Neutrophil (primary cell): Measurements from ENCODE around the gene RRP8.

Experiments
- H3K27ac ChIP-seq: fragments of 200-600 bp; sonication (generic); 2 replicates; pipeline ENCODE4 v1.5.1; 2016; ENCODE audit warnings: mild to moderate bottlenecking, moderate library complexity
- H3K27me3 ChIP-seq: fragments of 200-600 bp; sonication (generic); 2 replicates; pipeline ENCODE4 v1.6.0; 2016; ENCODE audit warnings: mild to moderate bottlenecking
- H3K36me3 ChIP-seq: fragments of 200-600 bp; sonication (generic); 2 replicates; pipeline ENCODE4 v1.5.1; 2017
- H3K4me1 ChIP-seq, 2 experiments: fragments of 200-600 bp in 1 of 2; sonication (generic) in 1 of 2; 1 replicate in 1 of 2; 2 replicates in 1 of 2; pipeline versions ENCODE4 v1.5.1 to v1.6.1; 2013 to 2016; ENCODE audit warnings: low read depth in 1 of 2, low read length in 1 of 2, mild to moderate bottlenecking in 1 of 2, moderate library complexity in 1 of 2; ENCODE audit not compliant: control insufficient read depth in 1 of 2, insufficient read depth in 1 of 2
- H3K4me3 ChIP-seq, 2 experiments: fragments of 200-600 bp in 1 of 2; sonication (generic) in 1 of 2; 1 replicate in 1 of 2; 2 replicates in 1 of 2; pipeline ENCODE4 v1.5.1; 2013 to 2016; ENCODE audit warnings: low read depth in 1 of 2, low read length in 1 of 2, mild to moderate bottlenecking in 1 of 2, moderate library complexity in 1 of 2
- H3K9me3 ChIP-seq: fragments of 200-600 bp; sonication (generic); 2 replicates; pipeline ENCODE4 v1.5.1; 2016
- TF ChIP-seq, protein P1 (sequence below): fragments of 200-600 bp; sonication (generic); IDR thresholded peaks from 2 replicates; pipeline ENCODE4 v1.5.1; 2016; ENCODE audit warnings: antibody characterized with exemption

Gene RRP8

DNA sequence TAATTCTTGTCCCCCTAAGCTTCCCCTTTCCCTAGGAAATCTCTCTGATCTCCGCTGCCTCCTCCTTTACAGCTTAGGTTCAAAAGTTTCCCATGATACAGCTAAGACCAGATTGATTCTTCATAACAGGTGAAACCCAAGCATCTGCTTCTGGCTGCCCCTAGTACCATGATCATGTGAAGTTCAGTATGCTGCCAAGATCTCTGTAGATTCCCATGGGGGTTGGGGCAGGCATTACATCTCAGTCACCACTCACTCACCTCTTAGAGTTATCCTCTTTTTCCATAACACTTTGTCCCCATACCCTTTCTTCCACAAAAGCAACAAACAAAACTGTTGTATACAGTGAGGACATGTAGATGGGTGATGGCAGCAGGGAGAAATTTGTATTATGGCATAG lies 44.0 kb downstream of the RRP8 start:
- no peak overlapping the region for H3K27ac ChIP-seq
- no peak overlapping the region for H3K4me3 ChIP-seq
- H3K4me1 ChIP-seq: no peaks in the 10 kb centered on the region
- no peaks in the 10 kb centered on the region for H3K9me3 ChIP-seq
- no peaks in the 10 kb centered on the region for H3K36me3 ChIP-seq
- H3K27me3 ChIP-seq: no peaks in the 10 kb centered on the region
- TF ChIP-seq, protein P1, sequence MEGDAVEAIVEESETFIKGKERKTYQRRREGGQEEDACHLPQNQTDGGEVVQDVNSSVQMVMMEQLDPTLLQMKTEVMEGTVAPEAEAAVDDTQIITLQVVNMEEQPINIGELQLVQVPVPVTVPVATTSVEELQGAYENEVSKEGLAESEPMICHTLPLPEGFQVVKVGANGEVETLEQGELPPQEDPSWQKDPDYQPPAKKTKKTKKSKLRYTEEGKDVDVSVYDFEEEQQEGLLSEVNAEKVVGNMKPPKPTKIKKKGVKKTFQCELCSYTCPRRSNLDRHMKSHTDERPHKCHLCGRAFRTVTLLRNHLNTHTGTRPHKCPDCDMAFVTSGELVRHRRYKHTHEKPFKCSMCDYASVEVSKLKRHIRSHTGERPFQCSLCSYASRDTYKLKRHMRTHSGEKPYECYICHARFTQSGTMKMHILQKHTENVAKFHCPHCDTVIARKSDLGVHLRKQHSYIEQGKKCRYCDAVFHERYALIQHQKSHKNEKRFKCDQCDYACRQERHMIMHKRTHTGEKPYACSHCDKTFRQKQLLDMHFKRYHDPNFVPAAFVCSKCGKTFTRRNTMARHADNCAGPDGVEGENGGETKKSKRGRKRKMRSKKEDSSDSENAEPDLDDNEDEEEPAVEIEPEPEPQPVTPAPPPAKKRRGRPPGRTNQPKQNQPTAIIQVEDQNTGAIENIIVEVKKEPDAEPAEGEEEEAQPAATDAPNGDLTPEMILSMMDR: no peak

DNA sequence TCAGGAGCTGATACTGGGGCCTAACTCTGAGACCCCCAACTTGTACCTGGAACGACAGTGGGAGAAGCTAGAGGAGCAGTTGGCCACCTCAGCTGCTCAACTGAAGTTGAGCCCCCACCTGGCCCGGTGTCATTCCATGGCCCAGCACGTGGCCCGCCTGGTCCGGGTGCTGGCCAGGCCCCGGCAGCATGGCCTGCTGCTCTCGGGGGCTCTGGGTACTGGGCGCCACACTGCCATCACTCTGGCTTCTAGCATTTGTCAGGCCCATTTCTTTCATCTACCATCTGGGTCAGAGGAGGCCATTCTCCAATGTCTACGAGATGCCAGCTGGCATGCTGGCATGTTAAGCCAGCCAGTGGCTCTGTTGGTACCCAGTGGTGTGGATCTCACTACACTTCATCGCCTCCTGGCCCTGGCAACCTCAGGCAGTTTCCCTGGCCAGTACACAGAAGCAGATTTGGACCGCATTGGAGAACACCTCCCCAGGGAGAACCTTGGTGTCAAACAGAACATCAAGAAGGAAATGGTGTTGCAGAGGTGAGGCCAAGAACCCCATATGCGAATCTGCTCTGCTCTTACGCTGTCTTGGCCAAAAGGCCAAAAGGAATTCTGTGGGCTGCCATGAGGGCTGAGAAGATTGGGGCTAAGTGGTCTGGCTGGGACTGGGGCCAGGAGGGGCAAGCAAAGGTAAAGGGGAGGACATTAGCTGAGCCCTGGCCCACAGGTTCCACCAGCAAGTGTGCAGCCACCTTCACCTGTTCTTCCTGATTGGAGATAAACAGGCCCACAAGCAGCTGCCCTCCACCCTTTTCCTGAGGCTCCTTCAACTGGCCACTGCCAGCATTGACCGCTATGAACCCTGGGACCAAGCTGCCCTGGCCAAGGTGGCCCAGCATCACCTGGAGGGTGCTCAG lies 45.4 kb downstream of the RRP8 start:
- Histone ChIP-seq H3K9me3 (no peaks in the 10 kb centered on the region), H3K4me1 (no peaks in the 10 kb centered on the region), H3K4me3 (no peak overlapping the region), H3K27ac (no peak overlapping the region), H3K27me3 (no peaks in the 10 kb centered on the region), H3K36me3 (no peaks in the 10 kb centered on the region)
- TF ChIP-seq, protein P1: no peak

DNA sequence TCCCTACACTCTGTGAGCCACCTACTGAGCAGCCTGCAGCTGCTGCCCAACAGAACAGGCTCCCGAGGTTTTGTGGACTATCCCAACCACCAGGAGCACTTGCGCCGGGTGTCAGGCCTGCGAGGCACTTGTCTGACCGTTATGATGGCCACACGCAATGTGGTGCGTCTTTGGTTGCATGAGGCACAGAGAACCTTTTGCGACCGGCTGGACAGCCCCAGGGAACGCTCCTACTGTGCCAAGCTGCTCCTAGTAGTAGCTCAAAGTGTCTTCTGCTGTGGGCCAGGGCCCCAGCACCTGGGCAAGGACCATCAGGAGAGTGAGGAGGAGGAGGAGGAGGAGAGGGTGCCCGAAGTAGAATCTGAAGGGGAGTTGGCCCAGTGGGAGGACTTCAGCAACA lies 46.4 kb downstream of the RRP8 start:
- no peaks in the 10 kb centered on the region for H3K4me1 ChIP-seq
- no peak overlapping the region for H3K4me3 ChIP-seq
- H3K9me3 ChIP-seq: no peaks in the 10 kb centered on the region
- no peaks in the 10 kb centered on the region for H3K36me3 ChIP-seq
- TF ChIP-seq, protein P1: no peak
- H3K27me3 ChIP-seq: no peaks in the 10 kb centered on the region
- H3K27ac ChIP-seq: no peak overlapping the region

DNA sequence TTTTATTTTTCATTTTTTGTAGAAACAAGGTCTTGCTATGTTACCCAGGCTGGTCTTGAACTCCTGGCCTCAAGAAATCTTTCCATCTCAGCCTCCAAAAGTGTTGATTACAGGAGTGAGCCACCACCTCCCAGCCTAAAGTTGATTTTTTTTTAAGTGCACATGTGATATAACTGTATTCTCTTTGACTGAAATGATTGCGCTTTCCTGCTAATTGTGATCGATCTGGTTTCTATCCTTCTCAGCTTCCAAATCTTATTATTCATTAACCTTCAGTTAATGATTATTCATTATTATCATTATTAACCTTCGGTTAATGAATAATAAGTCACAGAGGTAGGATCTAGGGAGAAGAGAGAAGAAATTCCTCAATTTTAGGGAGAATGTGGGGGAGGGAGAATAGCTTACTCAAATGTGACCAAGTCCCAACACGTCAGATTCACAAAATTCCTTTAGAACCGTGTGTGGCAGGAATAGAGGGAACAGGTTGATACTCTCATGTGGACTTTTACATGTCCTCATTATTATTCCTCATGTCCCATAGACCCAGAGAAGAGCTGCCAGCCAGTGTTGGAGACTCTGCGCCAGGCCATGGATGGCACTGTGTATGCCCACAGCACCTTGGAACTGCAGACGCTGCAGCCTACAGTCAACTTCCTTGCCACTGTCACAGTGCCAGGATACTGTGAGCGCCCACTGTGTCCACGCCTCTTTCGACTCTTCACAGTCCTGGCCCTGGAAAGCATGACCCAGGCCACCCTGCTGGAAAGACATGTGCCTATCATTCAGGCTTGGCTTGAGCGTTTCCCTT lies 47.1 kb downstream of the RRP8 start:
- H3K9me3 ChIP-seq: no peaks in the 10 kb centered on the region
- TF ChIP-seq, protein P1: no peak
- no peaks in the 10 kb centered on the region for H3K27me3 ChIP-seq
- no peaks in the 10 kb centered on the region for H3K36me3 ChIP-seq
- H3K4me1 ChIP-seq: no peaks in the 10 kb centered on the region
- H3K27ac ChIP-seq: no peak overlapping the region
- no peak overlapping the region for H3K4me3 ChIP-seq

- TF ChIP-seq, protein P1: no peak
- H3K4me1 ChIP-seq: no peaks in the 10 kb centered on the region
- no peaks in the 10 kb centered on the region for H3K9me3 ChIP-seq
- H3K36me3 ChIP-seq: no peaks in the 10 kb centered on the region
- H3K27me3 ChIP-seq: no peaks in the 10 kb centered on the region
- no peak overlapping the region for H3K27ac ChIP-seq
- H3K4me3 ChIP-seq: no peak overlapping the region
Observed at GRCh38 chr11:6554828-6555706, 48.3 kb downstream of the RRP8 start.
